Ecto neural progenitor cell (in vitro differentiated cells): ENCODE results near the gene GPAM.

ENCODE experiments used
- DNase-seq: peaks from one replicate; pipeline ENCODE4 v3.0.0-alpha.2; 2018; ENCODE audit warnings: low spot score

The GPAM gene

GRCh38 chr10:112182784-112183328 lies 709 bp downstream of the GPAM start:
- DNase-seq = no peak

- no peak for DNase-seq
Measured at GRCh38 chr10:112177247-112177646, 6.3 kb downstream of the GPAM start.

- DNase-seq = no peak
Measured at GRCh38 chr10:112176543-112176942, 7.0 kb downstream of the GPAM start.

GRCh38 chr10:112175409-112175808 lies 8.2 kb downstream of the GPAM start:
- DNase-seq = no peak

- no peak for DNase-seq
Measured at GRCh38 chr10:112173206-112173605, 10.4 kb downstream of the GPAM start.

- DNase-seq = no peak
Measured at GRCh38 chr10:112168733-112169132, 14.8 kb downstream of the GPAM start.

- no peak for DNase-seq
Measured at GRCh38 chr10:112166800-112167199, 16.8 kb downstream of the GPAM start.

GRCh38 chr10:112161757-112162518 lies 21.6 kb downstream of the GPAM start:
- no peak for DNase-seq

GRCh38 chr10:112160834-112161233 lies 22.7 kb downstream of the GPAM start:
- no peak for DNase-seq

GRCh38 chr10:112159469-112159868 lies 24.1 kb downstream of the GPAM start:
- no peak for DNase-seq

GRCh38 chr10:112151524-112152039 lies 32.0 kb downstream of the GPAM start:
- no peak for DNase-seq

GRCh38 chr10:112148331-112148730 lies 35.2 kb downstream of the GPAM start:
- DNase-seq = no peak

- DNase-seq = no peak
Measured at GRCh38 chr10:112146799-112147198, 36.8 kb downstream of the GPAM start.

- DNase-seq = no peak
Measured at GRCh38 chr10:112145263-112145662, 38.3 kb downstream of the GPAM start.

- DNase-seq = no peak
Measured at GRCh38 chr10:112143420-112143819, 40.1 kb downstream of the GPAM start.

GRCh38 chr10:112141292-112141691 lies 42.3 kb downstream of the GPAM start:
- no peak for DNase-seq

- DNase-seq = peak; percentile 86
Measured at GRCh38 chr10:112140110-112140970, 43.2 kb downstream of the GPAM start.

- no peak for DNase-seq
Measured at GRCh38 chr10:112139176-112139575, 44.4 kb downstream of the GPAM start.

- peak; percentile 93 for DNase-seq
Measured at GRCh38 chr10:112137154-112137987, 46.2 kb downstream of the GPAM start.

GRCh38 chr10:112136486-112137153 lies 46.9 kb downstream of the GPAM start:
- DNase-seq = no peak

GRCh38 chr10:112135604-112136003 lies 48.0 kb downstream of the GPAM start:
- DNase-seq = no peak
